Measurements from ENCODE around the gene PRKG1. TPM values are rescaled to one million over a fixed set of nuclear protein-coding genes. Genes with fewer than 3 reads are reported as not detected.

Gene PRKG1
- polyA plus RNA-seq, 1 donor (not counting 4 experiments of a cell fraction or from before 2014, with no cell fraction given): 0.24 TPM

DNA sequence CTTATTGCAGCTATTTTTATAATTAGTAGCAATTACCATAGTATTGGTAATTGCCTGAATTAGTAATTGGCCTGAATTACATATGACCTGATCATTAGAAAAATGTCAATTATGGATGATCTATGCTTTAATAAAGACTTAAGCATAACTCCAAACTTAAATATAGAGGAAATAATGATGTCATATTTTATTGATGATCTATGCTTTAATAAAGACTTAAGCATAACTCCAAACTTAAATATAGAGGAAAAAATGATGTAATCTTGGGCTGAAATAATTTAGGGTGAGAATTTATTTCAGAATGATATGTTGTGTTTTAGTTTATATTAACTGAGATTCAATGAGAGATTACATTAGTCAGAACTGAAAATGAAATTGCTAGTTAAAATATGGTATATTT, 973.8 kb downstream of the PRKG1 start:
- H3K9me3 ChIP-seq (ENCODE audit: control insufficient read depth, low read depth, low read length): no peaks in the 10 kb centered on the region
- TF ChIP-seq, protein P1, sequence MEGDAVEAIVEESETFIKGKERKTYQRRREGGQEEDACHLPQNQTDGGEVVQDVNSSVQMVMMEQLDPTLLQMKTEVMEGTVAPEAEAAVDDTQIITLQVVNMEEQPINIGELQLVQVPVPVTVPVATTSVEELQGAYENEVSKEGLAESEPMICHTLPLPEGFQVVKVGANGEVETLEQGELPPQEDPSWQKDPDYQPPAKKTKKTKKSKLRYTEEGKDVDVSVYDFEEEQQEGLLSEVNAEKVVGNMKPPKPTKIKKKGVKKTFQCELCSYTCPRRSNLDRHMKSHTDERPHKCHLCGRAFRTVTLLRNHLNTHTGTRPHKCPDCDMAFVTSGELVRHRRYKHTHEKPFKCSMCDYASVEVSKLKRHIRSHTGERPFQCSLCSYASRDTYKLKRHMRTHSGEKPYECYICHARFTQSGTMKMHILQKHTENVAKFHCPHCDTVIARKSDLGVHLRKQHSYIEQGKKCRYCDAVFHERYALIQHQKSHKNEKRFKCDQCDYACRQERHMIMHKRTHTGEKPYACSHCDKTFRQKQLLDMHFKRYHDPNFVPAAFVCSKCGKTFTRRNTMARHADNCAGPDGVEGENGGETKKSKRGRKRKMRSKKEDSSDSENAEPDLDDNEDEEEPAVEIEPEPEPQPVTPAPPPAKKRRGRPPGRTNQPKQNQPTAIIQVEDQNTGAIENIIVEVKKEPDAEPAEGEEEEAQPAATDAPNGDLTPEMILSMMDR (optimal IDR thresholded peaks at IDR 0.05 in 1 of 3, IDR thresholded peaks at IDR 0.05 in 1 of 3, conservative IDR thresholded peaks at IDR 0.05 in 1 of 3; ENCODE audit: extremely low read depth in 1 of 3, insufficient read depth in 2 of 3, low read length in 3 of 3): no peak
- TF ChIP-seq EZH2 (IDR thresholded peaks at IDR 0.05; ENCODE audit: low read length): no peak
- H3K9ac ChIP-seq (ENCODE audit: control insufficient read depth, extremely low read depth, insufficient read depth, low read length): no peak overlapping the region
- H3K9me1 ChIP-seq (ENCODE audit: control insufficient read depth, extremely low read depth, insufficient read depth, low read length): no peaks in the 10 kb centered on the region
- no peak overlapping the region for H3K4me2 ChIP-seq (ENCODE audit: control insufficient read depth, extremely low read depth, insufficient read depth, low read depth, low read length)
- H3K27me3 ChIP-seq (ENCODE audit: control insufficient read depth, extremely low read depth, insufficient read depth, low read length): no peaks in the 10 kb centered on the region
- no peaks in the 10 kb centered on the region for H4K20me1 ChIP-seq (ENCODE audit: control insufficient read depth, extremely low read depth, insufficient read depth, low read length)
- no peaks in the 10 kb centered on the region for H3K4me1 ChIP-seq (ENCODE audit: control insufficient read depth, extremely low read depth, insufficient read depth, low read length)
- H3K36me3 ChIP-seq (ENCODE audit: control insufficient read depth in 2 of 2, extremely low read depth in 1 of 2, insufficient read depth in 2 of 2, low read length in 2 of 2): no peaks in the 10 kb centered on the region
- no peak overlapping the region for H3K27ac ChIP-seq (ENCODE audit: control insufficient read depth, insufficient read depth, low read length)
- no peak overlapping the region for H2AFZ ChIP-seq (ENCODE audit: control insufficient read depth, low read length)
- FAIRE-seq: no peak
- dilution Hi-C loops (cut with MboI; ENCODE audit: extremely low pct_ligation_motif_present, low sequenced_read_pairs): no loop called here
- no peak overlapping the region for H3K4me3 ChIP-seq (ENCODE audit: control insufficient read depth in 2 of 3, extremely low read depth in 1 of 3, insufficient read depth in 2 of 3, low read depth in 1 of 3, low read length in 3 of 3)
- no peak for DNase-seq (ENCODE audit: low read depth, low spot score)
- H3K79me2 ChIP-seq (ENCODE audit: control insufficient read depth, insufficient read depth, low read length): no peaks in the 10 kb centered on the region

DNA sequence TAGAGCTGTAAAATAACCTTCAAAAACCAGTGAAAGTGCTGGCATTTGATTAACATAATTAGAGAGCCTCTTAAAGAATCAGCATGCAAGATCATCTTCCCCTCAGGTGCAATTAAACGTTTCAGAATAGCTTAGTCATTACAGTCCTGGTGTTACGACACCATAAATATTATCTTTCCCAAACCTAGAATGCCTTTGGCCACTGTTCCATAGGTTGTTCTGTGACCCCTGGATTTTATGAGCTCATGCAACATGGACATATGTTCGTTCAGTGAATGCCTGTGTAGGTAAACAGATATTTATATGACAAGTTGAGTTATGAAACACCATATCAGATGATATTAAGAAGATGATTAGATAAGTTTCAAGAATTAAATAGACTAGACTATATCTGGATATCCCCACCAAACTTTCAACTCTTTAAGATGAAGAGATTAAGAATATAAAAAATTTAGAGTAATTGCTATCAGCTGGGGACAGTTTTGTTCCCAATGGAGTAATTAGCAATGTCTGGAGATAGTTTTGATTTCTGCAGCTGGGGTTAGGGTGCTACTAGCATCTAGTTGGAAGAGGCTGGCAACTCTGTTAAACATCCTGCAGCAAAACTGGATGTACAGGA, 976.3 kb downstream of the PRKG1 start:
- H3K9me3 ChIP-seq (ENCODE audit: control insufficient read depth, low read depth, low read length): no peaks in the 10 kb centered on the region
- H3K4me2 ChIP-seq (ENCODE audit: control insufficient read depth, extremely low read depth, insufficient read depth, low read depth, low read length): no peak overlapping the region
- DNase-seq (ENCODE audit: low read depth, low spot score) (no peak), FAIRE-seq (no peak)
- H4K20me1 ChIP-seq (ENCODE audit: control insufficient read depth, extremely low read depth, insufficient read depth, low read length): no peaks in the 10 kb centered on the region
- TF ChIP-seq, protein P1 (optimal IDR thresholded peaks at IDR 0.05 in 1 of 3, IDR thresholded peaks at IDR 0.05 in 1 of 3, conservative IDR thresholded peaks at IDR 0.05 in 1 of 3; ENCODE audit: extremely low read depth in 1 of 3, insufficient read depth in 2 of 3, low read length in 3 of 3): no peak
- no peak for TF ChIP-seq EZH2 (IDR thresholded peaks at IDR 0.05; ENCODE audit: low read length)
- dilution Hi-C loops (cut with MboI; ENCODE audit: extremely low pct_ligation_motif_present, low sequenced_read_pairs): no loop called here
- H3K27ac ChIP-seq (ENCODE audit: control insufficient read depth, insufficient read depth, low read length): no peak overlapping the region
- H3K4me3 ChIP-seq (ENCODE audit: control insufficient read depth in 2 of 3, extremely low read depth in 1 of 3, insufficient read depth in 2 of 3, low read depth in 1 of 3, low read length in 3 of 3): no peak overlapping the region
- H3K4me1 ChIP-seq (ENCODE audit: control insufficient read depth, extremely low read depth, insufficient read depth, low read length): no peaks in the 10 kb centered on the region
- no peaks in the 10 kb centered on the region for H3K36me3 ChIP-seq (ENCODE audit: control insufficient read depth in 2 of 2, extremely low read depth in 1 of 2, insufficient read depth in 2 of 2, low read length in 2 of 2)
- no peaks in the 10 kb centered on the region for H3K9me1 ChIP-seq (ENCODE audit: control insufficient read depth, extremely low read depth, insufficient read depth, low read length)
- H3K9ac ChIP-seq (ENCODE audit: control insufficient read depth, extremely low read depth, insufficient read depth, low read length): no peak overlapping the region
- no peaks in the 10 kb centered on the region for H3K27me3 ChIP-seq (ENCODE audit: control insufficient read depth, extremely low read depth, insufficient read depth, low read length)
- H3K79me2 ChIP-seq (ENCODE audit: control insufficient read depth, insufficient read depth, low read length): no peaks in the 10 kb centered on the region
- H2AFZ ChIP-seq (ENCODE audit: control insufficient read depth, low read length): no peak overlapping the region

All from keratinocyte (primary cell).